NCI-H345 treated with DMSO at 0.1 percent for 48 hours (cell line): ENCODE results near the gene GALNT18.

ENCODE experiments used
- DNase-seq: peaks from one replicate; lab custom pipeline; 2025; ENCODE audit not compliant: unreplicated experiment; lab: John Stamatoyannopoulos, UW

The GALNT18 gene

DNA sequence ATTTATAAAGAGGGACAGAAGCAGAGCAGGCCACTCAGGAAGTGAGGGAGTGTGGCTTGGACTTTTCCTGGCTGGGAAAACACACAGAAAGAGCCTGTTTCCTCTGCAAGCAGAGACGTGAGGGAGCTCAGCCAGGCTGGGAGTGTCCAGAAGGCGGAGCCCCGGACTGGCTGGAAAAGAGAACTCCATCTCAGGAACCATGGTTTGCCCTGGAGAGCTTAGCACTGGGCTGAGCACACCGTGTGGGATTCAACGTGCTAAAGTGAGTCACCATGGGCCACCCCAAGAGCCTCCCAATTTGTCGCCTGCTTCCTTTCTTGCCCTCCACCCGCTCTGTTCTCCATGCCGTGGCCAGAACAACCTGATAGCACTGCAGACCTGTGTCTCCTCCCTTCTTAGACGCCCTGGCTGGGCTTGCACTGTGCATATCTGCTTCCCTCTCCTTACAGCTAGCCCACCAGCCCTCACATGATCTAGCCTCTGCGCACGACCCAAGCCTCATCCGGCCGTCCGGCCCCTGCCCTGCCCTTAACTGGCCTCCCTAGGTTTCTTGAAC, 51.8 kb downstream of the GALNT18 start:
- no peak for DNase-seq

DNA sequence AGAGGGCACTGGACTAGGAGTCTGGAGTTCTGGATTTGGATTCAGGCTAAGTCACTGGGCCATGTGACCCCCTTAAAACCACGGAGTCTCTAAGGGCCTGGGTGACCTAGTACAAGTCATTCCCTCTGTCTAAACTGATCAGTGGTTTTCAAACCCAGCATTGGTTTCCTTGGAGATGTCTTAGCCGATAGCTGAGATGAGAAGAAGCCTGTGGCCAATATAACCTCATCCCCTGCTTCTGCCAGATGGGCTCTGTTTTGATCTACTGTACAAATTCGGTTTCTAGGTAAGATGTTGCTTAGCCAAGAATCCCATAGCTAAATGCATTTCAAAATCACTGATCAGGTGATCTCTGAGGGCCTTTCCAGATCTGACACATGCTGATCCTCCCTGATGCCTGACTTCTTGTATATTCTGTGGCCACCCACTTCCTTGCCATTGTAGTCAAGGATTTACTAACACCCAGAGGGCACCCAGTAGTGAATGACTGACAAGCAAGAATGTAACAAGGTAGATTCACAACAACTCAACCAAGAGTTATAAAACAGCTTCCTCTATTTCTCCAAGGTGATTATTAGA, 53.1 kb downstream of the GALNT18 start:
- no peak for DNase-seq

DNA sequence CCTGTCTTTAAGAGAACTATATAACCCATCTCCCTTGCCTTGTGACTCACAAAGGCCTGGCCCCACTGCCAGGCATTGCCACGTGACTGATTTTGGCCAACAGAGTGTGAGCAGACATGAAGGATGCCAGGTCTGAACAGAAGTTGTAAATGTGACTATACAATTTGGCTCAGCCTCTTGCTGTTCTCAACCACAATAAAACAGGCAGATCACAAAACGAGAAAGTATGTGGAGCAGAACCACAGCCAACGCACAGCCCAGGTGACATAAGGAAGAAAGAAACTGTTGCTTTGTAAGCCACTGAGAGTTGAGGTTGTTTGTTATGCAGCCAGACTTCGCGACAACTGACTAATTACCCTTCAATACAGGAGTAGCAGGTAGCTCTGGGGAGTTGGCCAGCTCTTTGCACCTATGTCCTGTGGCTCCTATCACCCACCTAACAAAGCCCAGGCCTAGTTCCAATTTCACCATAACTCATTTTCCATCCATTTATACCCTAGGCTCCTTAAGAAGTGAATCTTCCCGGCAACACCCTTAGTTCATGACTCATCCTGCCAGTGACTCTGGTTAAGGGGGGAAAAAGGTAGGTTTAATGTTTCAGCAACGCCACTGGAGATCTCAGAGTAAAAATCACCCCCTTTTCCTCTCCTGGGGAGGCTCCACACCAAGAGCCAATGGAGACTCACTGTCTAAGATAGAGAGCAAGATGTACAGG, 53.7 kb downstream of the GALNT18 start:
- DNase-seq: no peak

DNA sequence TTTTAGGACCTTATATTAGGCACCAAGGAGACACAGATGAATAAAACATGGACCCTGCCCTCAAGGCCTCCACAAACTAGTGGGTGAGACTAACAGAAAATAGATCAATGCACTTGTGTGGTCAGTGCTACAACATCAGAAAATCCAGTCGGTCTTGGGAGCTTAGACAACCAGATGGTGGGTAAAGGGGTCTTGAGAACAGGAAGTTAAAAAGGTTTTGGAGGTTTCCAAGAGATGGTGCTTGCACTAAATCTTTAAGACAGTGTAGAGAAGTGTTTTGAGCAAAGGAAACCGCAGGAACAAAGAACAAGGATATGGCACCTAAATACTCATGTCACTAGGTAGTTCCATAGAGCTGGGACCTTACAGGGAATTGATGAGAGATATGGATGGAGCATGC, 56.2 kb downstream of the GALNT18 start:
- DNase-seq: no peak

DNA sequence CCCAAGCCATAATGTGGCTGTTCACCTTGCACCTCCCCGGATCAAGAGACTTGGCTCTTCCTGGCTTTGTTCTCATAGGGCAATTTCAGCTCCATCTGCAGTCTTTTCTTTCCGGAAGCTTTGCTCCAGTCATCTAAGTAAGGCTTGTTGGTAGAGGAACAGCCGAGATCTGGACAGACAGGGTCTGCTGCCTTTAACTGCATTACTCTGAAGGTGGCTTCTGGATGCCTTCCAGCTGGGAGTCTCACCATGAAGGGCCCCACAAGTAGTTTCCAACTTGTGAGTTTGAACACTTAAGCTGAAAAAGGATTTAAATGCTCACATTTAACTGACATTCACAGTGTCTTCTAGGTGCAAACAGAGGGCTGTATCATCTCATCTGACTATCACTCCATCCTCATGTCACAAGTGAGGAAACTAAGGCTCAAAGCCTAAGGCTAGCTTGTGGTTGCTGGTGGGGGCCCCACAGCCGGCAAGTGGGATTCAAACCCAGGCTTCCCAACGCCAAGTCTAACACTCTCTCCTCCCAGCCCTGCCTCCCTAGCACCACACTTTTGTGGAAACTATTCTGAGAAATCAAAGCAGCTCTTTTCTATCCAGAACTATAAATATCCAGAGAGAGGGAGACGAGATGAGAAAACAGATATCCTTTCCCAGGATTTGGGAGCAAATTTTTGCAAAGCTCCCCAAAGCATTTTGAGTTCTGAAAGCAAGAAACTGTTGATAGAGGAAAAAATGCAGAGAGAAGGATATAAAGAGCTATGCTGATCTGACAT, 58.4 kb downstream of the GALNT18 start:
- DNase-seq: no peak

DNA sequence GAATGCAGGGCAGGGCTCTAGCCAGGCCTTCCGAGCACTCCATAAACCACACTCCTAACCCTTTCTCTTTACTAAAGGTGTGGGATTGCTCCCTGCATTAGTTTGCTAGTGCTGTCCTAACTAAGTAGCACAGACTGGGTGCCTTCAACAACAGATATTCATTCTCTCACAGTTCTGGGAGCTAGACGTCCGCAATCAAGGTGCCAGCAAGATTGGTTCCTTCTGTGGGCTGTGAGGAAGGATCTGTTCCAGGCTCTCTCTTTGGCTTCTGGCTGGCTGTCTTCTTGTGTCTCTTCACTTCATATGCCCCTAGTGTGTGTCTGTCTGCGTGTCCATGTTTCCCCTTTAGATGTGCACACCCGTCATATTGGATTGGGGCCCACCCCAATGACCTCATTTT, 59.8 kb downstream of the GALNT18 start:
- DNase-seq: no peak

DNA sequence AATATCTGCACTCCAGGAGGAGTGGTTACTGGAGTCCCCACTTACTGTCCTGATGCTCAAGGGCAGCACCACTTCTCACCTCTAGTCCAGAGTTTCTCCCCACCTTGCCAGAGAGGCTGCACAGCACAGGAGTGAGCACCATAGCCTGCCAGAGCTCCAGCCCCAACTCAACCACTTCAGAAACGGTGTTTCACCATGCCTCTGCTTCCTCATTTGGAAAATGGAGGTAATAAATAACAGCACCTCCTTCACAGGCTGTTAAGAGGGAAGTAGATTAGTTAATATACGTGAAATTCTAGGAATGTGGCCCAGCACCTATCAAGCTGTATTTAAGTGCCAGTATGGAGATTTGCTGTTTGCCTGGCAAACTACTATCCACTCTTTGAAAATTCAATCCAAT, 63.0 kb downstream of the GALNT18 start:
- DNase-seq: no peak

DNA sequence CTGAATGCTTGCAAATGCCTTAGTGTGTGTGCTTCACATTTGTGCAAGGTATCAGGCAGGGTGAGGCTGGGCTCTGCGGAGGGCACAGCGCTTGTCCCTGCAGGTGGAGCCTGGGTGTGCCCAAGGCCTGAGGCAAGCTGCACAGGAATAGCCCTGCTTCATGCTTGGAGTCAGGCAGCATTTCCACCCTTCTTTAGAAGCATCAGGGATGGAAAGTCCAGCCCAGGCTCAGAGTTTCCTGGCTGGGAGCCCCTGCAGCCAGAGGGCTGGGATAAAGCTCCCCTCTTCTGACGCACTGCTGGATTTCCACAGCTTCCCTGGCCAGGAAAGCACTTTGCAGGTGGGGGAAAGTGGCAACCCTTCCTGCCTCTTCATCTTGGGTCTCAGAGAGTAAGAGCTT, 63.4 kb downstream of the GALNT18 start:
- no peak for DNase-seq

DNA sequence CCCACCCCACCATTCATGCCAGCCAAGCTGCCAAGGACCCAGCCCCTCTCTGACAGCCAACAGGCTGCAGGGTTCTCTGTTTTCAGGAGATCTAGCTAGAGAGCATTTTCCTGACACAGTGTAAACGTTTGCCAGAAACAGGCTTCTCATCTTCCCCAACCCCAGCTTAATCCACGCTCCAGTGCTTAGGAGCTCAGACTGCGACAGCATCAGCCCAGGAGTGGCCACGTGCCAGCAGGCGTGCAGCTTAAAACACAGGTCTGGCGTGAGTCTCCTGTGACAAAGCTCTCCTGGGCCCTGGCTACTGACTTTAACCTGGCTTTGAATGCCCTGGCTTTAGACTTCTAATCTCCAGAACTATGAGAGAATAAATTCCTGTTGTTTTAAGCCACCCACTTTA, 66.6 kb downstream of the GALNT18 start:
- DNase-seq: peak; percentile 43

DNA sequence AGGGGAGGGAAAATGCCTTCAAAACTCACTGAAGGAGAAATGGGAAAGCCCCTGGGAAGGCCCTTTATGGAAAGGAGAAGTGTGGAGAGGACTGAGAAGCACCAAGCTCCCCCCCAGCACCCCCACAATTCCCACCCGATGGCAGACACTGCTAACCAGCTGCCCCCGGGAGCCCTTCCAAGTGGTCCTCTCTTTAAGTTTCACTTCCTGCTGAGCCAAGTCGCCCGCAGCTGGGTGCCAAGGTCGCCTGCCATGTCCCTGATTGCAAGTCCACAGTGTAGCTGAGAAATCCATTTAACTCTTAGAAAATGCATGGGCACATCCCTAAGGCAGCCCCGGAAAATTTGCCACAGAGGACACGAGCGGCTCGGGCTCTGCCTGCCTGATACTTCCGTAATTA, 68.2 kb downstream of the GALNT18 start:
- DNase-seq: no peak

DNA sequence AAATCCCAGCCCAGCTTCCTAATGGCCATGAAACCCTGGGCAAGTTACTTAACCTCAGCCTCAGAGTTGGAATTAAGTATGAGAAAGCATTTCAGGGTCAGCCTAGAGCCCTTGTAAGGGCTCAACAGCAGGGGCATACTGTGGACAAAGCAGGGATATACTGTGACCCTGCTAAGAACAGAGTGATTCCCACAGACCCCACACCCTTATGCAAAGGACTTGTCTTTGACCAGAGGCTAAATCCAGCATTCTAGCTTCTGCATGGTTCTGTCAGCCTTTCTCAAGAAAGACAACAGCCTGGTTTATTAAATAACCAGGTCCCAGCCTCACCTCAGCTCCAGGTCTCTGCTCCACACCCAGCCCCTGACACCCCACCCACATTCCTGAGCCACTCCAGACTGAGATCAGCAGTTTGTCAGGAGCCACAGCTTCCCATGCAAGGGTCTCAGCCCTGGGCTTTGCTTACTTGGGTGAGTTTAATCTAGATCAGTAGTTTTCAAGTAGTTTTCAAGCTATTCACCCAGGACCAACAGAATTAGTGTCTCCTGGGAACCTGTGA, 69.2 kb downstream of the GALNT18 start:
- no peak for DNase-seq

DNA sequence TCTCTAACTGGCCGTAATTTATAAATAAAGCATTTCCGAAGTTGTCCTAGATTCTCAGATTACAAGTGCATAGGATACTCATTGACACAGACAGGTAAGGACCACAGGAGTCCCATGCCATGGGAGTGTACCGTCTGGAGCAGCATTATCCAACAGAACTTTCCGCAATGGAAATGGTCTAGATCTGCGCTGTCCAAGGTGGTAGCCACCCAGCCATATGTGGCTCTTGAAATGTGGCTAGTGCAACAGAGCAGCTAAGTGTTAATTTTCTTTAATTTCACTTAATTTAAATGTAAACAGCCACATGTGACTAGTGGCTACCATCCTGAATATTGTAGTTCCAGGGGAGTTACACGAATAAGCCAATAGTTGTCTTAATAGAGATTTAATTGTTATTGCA, 71.3 kb downstream of the GALNT18 start:
- DNase-seq: no peak

DNA sequence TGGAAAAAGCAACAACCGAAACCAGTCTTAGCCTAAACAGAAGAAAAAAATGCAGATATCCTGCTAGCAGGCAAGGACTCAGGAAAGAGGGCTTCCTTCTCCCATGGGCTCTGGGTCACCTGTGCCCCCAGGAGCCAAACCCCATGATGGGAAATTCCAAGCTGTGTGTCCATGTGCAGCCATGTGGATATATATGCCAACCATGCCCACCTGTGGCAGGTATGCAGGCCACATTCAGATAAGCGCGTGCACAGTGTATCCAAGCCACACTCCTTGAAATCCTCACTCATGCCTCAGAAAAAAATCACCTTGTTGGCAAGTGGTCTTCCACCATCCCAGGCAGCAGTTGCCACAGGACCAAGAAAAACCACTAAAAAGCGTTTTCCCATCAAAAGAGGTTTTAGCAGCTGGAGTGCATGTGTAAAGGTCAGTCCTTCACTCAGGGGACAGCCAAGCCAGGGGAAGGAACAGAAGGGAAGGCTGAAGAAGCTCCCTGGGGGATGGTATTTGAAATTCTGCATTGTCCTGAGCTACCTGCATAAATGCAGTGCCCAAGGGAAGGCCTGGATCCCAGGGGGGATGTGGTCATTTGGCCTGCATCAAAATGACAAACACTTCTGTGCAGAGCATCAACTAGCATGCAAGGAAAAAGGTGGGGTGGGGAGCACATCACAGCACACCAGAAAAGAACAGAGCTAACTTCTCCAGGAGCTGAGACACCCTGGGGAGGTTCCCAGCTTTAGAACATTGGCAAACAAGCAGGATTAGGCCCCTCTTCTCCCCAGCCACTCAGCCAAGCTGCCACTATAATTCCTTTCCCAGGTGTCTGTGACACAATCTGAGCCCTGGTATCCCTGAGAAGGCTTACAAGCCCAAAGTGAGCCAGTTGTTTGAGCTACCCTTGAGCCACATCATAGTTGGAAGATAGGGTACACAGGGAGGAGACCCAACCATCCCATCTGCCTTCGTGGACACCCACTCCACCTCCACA, 76.2 kb downstream of the GALNT18 start:
- no peak for DNase-seq

DNA sequence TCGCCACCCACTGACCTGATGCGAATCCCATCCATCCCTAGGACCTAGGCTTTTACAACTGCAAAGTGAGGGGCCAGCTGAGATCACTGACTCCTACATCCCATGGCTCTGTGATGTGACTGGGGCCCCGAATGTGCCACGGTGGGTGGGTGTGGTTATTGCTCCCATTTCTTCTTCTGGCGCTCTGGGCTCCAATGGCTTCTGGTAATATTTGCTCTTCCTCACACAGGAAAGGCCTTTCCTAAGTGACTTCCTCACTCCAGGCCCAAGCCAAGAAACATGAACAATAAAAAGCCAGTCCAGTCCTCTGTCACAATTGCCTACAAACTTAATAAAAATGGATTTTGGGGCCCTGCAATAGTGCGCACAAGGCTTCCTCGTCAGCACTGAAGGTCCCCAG, 78.1 kb downstream of the GALNT18 start:
- no peak for DNase-seq

DNA sequence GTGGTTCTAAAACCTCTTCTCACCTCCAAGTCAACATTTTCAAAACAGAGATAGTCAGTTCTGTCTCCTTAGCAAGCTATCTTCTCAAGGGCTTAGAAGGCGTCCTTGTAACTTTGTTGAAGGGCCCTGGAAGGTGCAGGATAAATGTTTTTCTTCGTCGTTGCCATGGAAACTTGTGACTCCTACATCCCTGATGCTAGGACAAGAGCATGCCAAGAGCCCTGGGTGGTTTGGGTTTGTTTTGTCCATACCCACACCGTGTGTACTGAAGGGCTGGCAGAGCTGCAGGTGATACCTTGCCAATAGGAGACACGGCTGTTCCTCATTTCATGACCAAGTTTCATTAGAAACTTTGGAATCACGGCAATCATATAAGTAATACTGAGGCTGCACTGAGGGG, 81.6 kb downstream of the GALNT18 start:
- no peak for DNase-seq

DNA sequence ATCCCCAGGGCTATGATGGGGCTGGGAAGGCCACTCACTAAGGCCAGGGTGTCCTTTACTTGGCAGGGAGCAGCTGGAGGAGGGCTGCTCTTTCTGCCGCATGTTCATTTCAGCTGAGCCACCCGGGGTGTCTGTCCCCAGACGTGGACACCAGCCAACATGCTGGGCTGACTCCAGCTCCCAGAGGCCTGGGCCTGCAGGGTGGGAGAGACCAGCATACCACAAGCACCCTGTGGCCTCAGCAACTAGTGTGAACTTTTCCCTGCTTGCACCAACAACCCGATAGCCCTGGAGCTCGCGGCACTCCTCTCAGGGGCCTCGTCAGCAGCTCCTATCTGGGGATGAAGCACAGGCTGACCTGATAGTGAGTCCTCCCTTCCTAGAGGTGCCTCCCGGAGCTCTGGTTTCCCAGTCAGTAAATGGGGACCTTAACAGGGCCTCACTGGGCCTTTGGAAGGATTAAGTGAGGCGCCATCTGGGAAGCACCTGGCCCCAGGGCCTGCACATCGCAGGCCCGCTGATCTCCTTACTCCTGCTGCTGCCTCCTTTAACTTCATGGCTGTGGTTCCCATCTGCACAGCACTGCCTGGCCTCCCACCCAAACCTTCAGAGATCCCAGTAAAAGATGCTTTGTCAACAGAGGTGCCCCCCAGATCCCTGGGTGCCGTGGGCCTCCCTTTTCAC, 83.4 kb downstream of the GALNT18 start:
- no peak for DNase-seq

DNA sequence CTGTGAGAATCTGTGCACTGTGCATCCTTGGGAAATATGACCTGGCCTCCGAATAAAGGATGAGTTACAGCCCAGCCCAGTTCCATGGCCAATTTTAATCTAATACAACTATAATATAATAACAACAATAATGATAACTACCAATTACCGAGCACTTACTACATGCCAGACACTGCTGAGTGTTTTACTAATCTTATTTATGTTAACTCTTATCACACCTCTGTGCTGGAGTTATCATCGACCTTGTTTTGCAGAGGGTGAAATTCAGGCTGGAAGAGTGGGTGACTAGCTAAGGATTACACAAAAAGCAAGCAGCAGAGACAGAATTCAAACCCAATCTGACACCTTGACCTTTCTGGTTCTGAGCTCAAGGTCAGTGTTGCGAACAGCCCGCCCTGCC, 83.9 kb downstream of the GALNT18 start:
- no peak for DNase-seq

DNA sequence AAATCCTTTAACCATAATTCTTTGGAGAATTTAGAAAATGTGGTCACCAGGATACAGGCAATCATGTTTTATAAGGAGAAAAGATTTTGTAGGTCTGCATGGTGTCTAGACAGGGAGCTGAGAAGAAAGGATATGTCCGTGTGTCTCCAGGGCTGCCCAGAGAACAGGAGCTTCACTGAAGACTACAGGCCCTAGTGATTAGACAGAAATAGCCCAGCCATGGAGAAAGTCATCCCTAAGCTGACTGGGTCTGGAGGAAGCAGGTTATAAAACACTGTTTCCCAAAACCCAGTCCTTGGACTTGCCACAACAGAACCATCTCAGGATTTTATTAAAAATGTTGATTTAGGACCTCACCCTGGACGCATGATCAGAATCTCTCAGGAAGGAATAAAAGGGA, 84.4 kb downstream of the GALNT18 start:
- DNase-seq: no peak

DNA sequence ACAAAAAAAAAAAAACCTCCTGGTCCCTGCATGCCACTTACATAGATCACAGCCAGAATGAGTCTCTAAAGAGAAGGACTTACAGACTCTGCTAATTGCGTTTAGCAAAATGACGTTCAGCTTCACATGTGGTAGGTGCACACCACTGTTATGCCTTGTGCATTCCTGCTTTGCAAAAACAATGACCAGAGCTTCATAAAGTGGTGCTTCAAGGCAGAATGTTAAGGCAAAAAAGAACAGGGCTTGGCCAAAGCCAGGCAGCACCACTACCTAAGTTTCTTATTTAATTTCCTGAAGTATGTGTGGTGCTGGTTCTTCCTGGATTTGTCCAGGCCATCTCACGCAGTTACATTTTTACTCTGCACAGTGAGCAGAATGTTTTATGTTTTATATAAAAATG, 85.2 kb downstream of the GALNT18 start:
- no peak for DNase-seq

DNA sequence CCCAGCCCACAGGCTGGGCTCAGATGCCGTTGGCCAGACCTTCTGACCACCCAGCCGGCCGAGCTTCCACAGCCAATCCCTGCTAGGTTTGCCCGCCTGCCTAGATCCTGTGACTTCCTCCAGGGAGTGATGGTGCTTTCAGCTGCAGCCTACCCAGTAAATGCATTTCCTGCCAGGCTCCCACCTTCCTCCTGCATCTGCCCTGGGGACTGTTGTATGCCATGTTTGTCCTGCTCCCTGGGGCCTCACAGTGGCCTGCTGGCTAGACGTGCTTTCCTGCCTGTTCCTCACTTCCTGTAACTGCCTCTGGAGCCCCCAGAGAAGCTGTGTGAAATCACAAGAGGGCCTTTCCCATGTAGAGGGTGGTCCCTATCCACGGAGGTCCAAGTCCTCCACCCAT, 86.2 kb downstream of the GALNT18 start:
- no peak for DNase-seq
